ENCODE measurements around the gene HOXC12. TPM values are rescaled to one million over a fixed set of nuclear protein-coding genes. Genes with fewer than 3 reads are reported as not detected.
A peak's percentile ranks its signal among the peaks of the same experiment; 100 is the strongest.

HOXC12 gene
- total RNA-seq, 4 donors from 2014 or later: not detected

GRCh38 chr12:54006559-54007220 is 52.0 kb downstream of the HOXC12 start:
- H3K27me3 ChIP-seq: peaks cover 0 to 40% of the 10 kb centered on the region in 2 donors
- peak overlapping the region; percentile 1 to 83 (median 67) for H3K27ac ChIP-seq
- no peaks in the 10 kb centered on the region for H3K9me3 ChIP-seq
- TF ChIP-seq CTCF (IDR thresholded peaks at IDR 0.05) (no peak), POLR2A (IDR thresholded peaks at IDR 0.05) (no peak)
- peaks cover 0 to 24% (median 6%) of the 10 kb centered on the region in 4 donors for H3K4me1 ChIP-seq
- H3K4me3 ChIP-seq: peak overlapping the region; percentile 13 to 52 (median 46)
- no peaks in the 10 kb centered on the region for H3K36me3 ChIP-seq
- DNase-seq: no peak

- no peak for TF ChIP-seq CTCF (IDR thresholded peaks at IDR 0.05)
- no peak for TF ChIP-seq POLR2A (IDR thresholded peaks at IDR 0.05)
- Histone ChIP-seq H3K27ac (peak overlapping the region in 3 of 4 donors; percentile 27 to 85 (median 51)), H3K4me1 (peaks cover 0 to 28% (median 6%) of the 10 kb centered on the region in 4 donors), H3K4me3 (no peak overlapping the region), H3K36me3 (no peaks in the 10 kb centered on the region), H3K27me3 (peaks cover 0 to 32% of the 10 kb centered on the region in 2 donors), H3K9me3 (no peaks in the 10 kb centered on the region)
- no peak for DNase-seq
These were observed 53.0 kb downstream of the HOXC12 start for GRCh38 chr12:54007538-54008259.

- Histone ChIP-seq H3K36me3 (no peaks in the 10 kb centered on the region), H3K27ac (peak overlapping the region in 3 of 4 donors; percentile 27 to 85 (median 83)), H3K9me3 (no peaks in the 10 kb centered on the region), H3K27me3 (peaks cover 0 to 32% of the 10 kb centered on the region in 2 donors), H3K4me3 (peak overlapping the region in 1 of 4 donors; percentile 49), H3K4me1 (peaks cover 0 to 28% (median 6%) of the 10 kb centered on the region in 4 donors)
- TF ChIP-seq CTCF (IDR thresholded peaks at IDR 0.05): no peak
- no peak for TF ChIP-seq POLR2A (IDR thresholded peaks at IDR 0.05)
- no peak for DNase-seq
These were observed 53.5 kb downstream of the HOXC12 start for GRCh38 chr12:54008260-54008552.

Small RNA genes within 50 kb of the gene (small RNA-seq; reads per million reads assigned to genes)
- gene AC012531.3 (0 reads per million in 2 donors), gene AC012531.4 (0 reads per million in 2 donors), gene MIR196A2 (33.5 to 127 reads per million in 2 donors), gene RF01905 (0 reads per million in 2 donors), gene RF01906 (0 reads per million in 2 donors)

Other genes starting within 250 kb of the HOXC12 start
- 100 to 1,000 TPM in 3 of 4 donors, 10 to 100 TPM in 1; 79.7 to 342 (median 175) TPM for gene CALCOCO1, start 227.5 kb upstream of the HOXC12 start, total RNA-seq
- not detected for gene CISTR, start 202.9 kb upstream of the HOXC12 start, total RNA-seq
- not detected for gene HOXC13, start 16.1 kb upstream of the HOXC12 start, total RNA-seq
- gene HOXC11, start 18.2 kb downstream of the HOXC12 start, total RNA-seq: under 1 TPM in 3 of 4 donors, not detected in 1; 0.40 to 0.76 (median 0.70) TPM
- 1 to 10 TPM in 1 of 4 donors, not detected in 3; 1.4 TPM for gene HOTAIR, start 20.1 kb downstream of the HOXC12 start, total RNA-seq
- 1 to 10 TPM in 1 of 4 donors, not detected in 3; 1.0 TPM for gene HOXC10, start 30.2 kb downstream of the HOXC12 start, total RNA-seq
- 10 to 100 TPM in 1 of 4 donors, 1 to 10 TPM in 2, not detected in 1; 1.7 to 13.2 (median 1.9) TPM for gene HOXC9, start 45.3 kb downstream of the HOXC12 start, total RNA-seq
- 1 to 10 TPM in 3 of 4 donors, under 1 TPM in 1; 0.35 to 1.7 (median 1.1) TPM for gene HOXC8, start 54.1 kb downstream of the HOXC12 start, total RNA-seq
- gene HOXC6, start 73.5 kb downstream of the HOXC12 start, total RNA-seq: 1 to 10 TPM in 2 of 4 donors, under 1 TPM in 2; 0.70 to 1.7 (median 1.3) TPM
- gene HOXC5, start 78.1 kb downstream of the HOXC12 start, total RNA-seq: not detected
- gene HOXC4, start 98.9 kb downstream of the HOXC12 start, total RNA-seq: 1 to 10 TPM; 1.1 to 8.3 (median 1.8) TPM
- gene SMUG1, start 234.1 kb downstream of the HOXC12 start, total RNA-seq: 10 to 100 TPM; 37.7 to 86.6 (median 54.2) TPM